Osteoblast (primary cell): Measurements from ENCODE around the gene SIPA1L3. TPM values are rescaled to one million over a fixed set of nuclear protein-coding genes. Genes with fewer than 3 reads are reported as not detected.
A peak's percentile ranks its signal among the peaks of the same experiment; 100 is the strongest.

Experiments used
- DNase-seq: peaks from one replicate; pipeline ENCODE4 v3.0.0; 2011; ENCODE audit warnings: low spot score, mixed read lengths; ENCODE audit not compliant: insufficient read length; ENCODE audit errors: missing footprints
- H2AFZ ChIP-seq: 2 replicates; pipeline ENCODE4 v1.6.0; 2011; ENCODE audit warnings: mild to moderate bottlenecking, low read length
- H3K27ac ChIP-seq: 2 replicates; pipeline ENCODE4 v1.5.1; 2011; ENCODE audit warnings: mild to moderate bottlenecking, low read depth, low read length, moderate library complexity
- H3K27me3 ChIP-seq: 2 replicates; pipeline ENCODE4 v1.6.0; 2012; ENCODE audit warnings: mild to moderate bottlenecking, control low read depth, inconsistent platforms, low read length, moderate library complexity; ENCODE audit not compliant: insufficient read depth
- H3K36me3 ChIP-seq: 2 replicates; pipeline ENCODE4 v1.5.1; 2011; ENCODE audit warnings: mild to moderate bottlenecking, low read length, control low read depth, moderate library complexity; ENCODE audit not compliant: insufficient read depth
- H3K4me1 ChIP-seq: 2 replicates; pipeline ENCODE4 v1.5.1; 2011; ENCODE audit warnings: mild to moderate bottlenecking, low read length, control low read depth, moderate library complexity; ENCODE audit not compliant: insufficient read depth
- H3K4me2 ChIP-seq: 2 replicates; pipeline ENCODE4 v1.6.0; 2011; ENCODE audit warnings: mild to moderate bottlenecking, low read length; ENCODE audit not compliant: insufficient read depth
- H3K4me3 ChIP-seq: fragments of 200-600 bp; sonication (generic); 3 replicates; pipeline ENCODE4 v1.5.1; 2012; ENCODE audit warnings: mild to moderate bottlenecking, low read length, inconsistent platforms; ENCODE audit not compliant: insufficient read depth
- H3K79me2 ChIP-seq: 2 replicates; pipeline ENCODE4 v1.6.0; 2012; ENCODE audit warnings: mild to moderate bottlenecking, low read length, control low read depth, inconsistent platforms; ENCODE audit not compliant: insufficient read depth
- H3K9me3 ChIP-seq: 2 replicates; pipeline ENCODE4 v1.5.1; 2011; ENCODE audit warnings: low read depth, low read length, control low read depth
- H4K20me1 ChIP-seq: 2 replicates; pipeline ENCODE4 v1.6.0; 2012; ENCODE audit warnings: mild to moderate bottlenecking, low read length, control low read depth; ENCODE audit not compliant: insufficient read depth
- total RNA-seq: library from RNA; depleted of rRNA; stranded (reverse); fragments of >200 nt; gene quantifications from 2 replicates; pipeline ENCODE4 v1.2.3, GENCODE V29; 2012
- TF ChIP-seq, protein P1 (sequence below): IDR thresholded peaks from 2 replicates; pipeline ENCODE4 v1.5.1; 2011; ENCODE audit warnings: mild to moderate bottlenecking, low read depth, low read length, moderate library complexity; ENCODE audit errors: extremely low read depth

The SIPA1L3 gene
- total RNA-seq, 1 donor: 17.4 TPM

DNA sequence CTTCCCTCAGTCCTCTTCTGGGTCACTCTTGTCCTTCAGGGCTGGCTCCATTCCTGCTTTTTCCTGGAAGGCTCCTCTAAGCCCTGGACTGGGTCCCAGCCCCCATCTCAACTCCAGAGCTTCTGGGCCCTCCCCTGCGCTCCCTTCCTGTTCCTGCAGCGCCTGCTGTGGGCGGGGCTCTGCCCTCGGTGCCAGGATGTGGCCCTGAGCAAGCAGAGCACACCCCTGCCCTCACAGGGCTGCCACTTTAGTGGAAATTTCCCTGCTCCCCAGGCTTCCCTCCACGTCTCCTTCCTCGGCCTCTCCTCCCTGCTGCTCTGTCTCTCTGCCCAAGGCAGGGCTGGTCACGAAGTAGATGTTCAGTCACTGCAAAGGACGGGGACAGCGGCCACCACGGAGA lies 288.2 kb downstream of the SIPA1L3 start:
- H3K79me2 ChIP-seq: no peaks in the 10 kb centered on the region
- H3K27ac ChIP-seq: no peak overlapping the region
- TF ChIP-seq, protein P1, sequence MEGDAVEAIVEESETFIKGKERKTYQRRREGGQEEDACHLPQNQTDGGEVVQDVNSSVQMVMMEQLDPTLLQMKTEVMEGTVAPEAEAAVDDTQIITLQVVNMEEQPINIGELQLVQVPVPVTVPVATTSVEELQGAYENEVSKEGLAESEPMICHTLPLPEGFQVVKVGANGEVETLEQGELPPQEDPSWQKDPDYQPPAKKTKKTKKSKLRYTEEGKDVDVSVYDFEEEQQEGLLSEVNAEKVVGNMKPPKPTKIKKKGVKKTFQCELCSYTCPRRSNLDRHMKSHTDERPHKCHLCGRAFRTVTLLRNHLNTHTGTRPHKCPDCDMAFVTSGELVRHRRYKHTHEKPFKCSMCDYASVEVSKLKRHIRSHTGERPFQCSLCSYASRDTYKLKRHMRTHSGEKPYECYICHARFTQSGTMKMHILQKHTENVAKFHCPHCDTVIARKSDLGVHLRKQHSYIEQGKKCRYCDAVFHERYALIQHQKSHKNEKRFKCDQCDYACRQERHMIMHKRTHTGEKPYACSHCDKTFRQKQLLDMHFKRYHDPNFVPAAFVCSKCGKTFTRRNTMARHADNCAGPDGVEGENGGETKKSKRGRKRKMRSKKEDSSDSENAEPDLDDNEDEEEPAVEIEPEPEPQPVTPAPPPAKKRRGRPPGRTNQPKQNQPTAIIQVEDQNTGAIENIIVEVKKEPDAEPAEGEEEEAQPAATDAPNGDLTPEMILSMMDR: no peak
- DNase-seq: no peak
- H3K4me2 ChIP-seq: no peak overlapping the region
- H3K4me1 ChIP-seq: no peaks in the 10 kb centered on the region
- no peak overlapping the region for H2AFZ ChIP-seq
- peaks cover 16% of the 10 kb centered on the region for H3K36me3 ChIP-seq
- peaks cover 4% of the 10 kb centered on the region for H4K20me1 ChIP-seq
- H3K27me3 ChIP-seq: no peaks in the 10 kb centered on the region
- no peaks in the 10 kb centered on the region for H3K9me3 ChIP-seq
- H3K4me3 ChIP-seq: no peak overlapping the region

DNA sequence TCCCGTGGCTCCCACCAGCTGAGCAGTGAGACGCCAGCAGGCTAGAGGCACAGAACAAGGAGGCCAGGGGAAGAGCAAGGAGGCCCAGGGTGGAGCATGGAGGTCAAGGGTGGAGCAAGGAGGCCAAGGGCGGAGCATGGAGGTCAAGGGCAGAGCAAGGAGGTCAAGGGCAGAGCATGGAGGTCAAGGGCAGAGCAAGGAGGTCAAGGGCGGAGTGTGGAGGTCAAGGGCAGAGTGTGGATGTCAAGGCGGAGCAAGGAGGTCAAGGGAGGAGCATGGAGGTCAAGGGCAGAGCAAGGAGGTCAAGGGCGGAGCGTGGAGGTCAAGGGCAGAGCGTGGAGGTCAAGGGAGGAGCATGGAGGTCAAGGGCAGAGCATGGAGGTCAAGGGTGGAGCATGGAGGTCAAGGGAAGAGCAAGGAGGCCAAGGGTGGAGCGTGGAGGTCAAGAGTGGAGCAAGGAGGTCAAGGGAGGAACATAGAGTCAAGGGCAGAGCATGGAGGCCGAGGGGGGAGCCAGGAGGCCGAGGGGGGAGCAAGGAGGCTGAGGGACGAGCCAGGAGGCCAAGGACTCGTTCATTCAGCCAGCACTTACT lies 289.3 kb downstream of the SIPA1L3 start:
- no peaks in the 10 kb centered on the region for H3K27me3 ChIP-seq
- peaks cover 4% of the 10 kb centered on the region for H4K20me1 ChIP-seq
- no peak overlapping the region for H2AFZ ChIP-seq
- H3K27ac ChIP-seq: no peak overlapping the region
- no peaks in the 10 kb centered on the region for H3K9me3 ChIP-seq
- TF ChIP-seq, protein P1: no peak
- peak; percentile 27 for DNase-seq
- H3K4me2 ChIP-seq: no peak overlapping the region
- H3K79me2 ChIP-seq: no peaks in the 10 kb centered on the region
- no peak overlapping the region for H3K4me3 ChIP-seq
- peaks cover 19% of the 10 kb centered on the region for H3K36me3 ChIP-seq
- no peaks in the 10 kb centered on the region for H3K4me1 ChIP-seq

- H2AFZ ChIP-seq: no peak overlapping the region
- H3K4me2 ChIP-seq: no peak overlapping the region
- H3K4me1 ChIP-seq: no peaks in the 10 kb centered on the region
- TF ChIP-seq, protein P1: no peak
- no peaks in the 10 kb centered on the region for H3K9me3 ChIP-seq
- H4K20me1 ChIP-seq: peaks cover 4% of the 10 kb centered on the region
- DNase-seq: peak; percentile 62
- no peak overlapping the region for H3K4me3 ChIP-seq
- H3K79me2 ChIP-seq: no peaks in the 10 kb centered on the region
- no peaks in the 10 kb centered on the region for H3K27me3 ChIP-seq
- H3K36me3 ChIP-seq: peaks cover 26% of the 10 kb centered on the region
- H3K27ac ChIP-seq: no peak overlapping the region
These were observed 290.1 kb downstream of the SIPA1L3 start for GRCh38 chr19:38196948-38197656.

- Histone ChIP-seq H3K36me3 (peaks cover 34% of the 10 kb centered on the region), H3K79me2 (no peaks in the 10 kb centered on the region), H3K4me2 (no peak overlapping the region), H3K4me3 (no peak overlapping the region), H3K27ac (no peak overlapping the region), H3K4me1 (no peaks in the 10 kb centered on the region), H2AFZ (no peak overlapping the region), H4K20me1 (peaks cover 4% of the 10 kb centered on the region), H3K27me3 (no peaks in the 10 kb centered on the region), H3K9me3 (no peaks in the 10 kb centered on the region)
- peak; percentile 46 for DNase-seq
- TF ChIP-seq, protein P1: no peak
These were observed 291.1 kb downstream of the SIPA1L3 start for GRCh38 chr19:38197937-38198704.
